ENCODE results near the gene MAP2K6. TPM values are rescaled to one million over a fixed set of nuclear protein-coding genes. Genes with fewer than 3 reads are reported as not detected.

MAP2K6 gene
- total and polyA plus RNA-seq, 4 donors, result 2.2 to 14.4 (median 7.6) TPM

DNA sequence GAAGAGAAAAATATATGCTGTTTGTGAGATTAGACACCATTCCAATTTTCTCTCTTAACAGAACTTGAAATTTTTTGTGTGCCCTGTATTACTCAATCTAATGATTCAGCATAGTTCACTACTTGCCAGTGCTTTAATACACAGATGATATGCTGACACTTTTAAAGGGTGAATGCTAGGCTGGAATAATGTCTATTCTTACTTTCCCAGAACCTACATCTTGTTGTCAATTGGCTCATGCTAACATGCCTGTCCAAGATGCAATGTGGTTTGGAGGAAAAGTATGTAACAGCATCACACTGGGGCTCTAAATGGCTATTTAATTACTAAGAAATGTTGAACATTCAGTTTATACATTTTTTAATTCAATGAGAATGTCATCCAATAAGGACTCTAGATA, 7.6 kb upstream of the MAP2K6 start:
- Histone ChIP-seq H3K4me3 (no peak overlapping the region), H3K27me3 (ENCODE audit: control insufficient read depth in 3 of 3, insufficient read depth in 3 of 3, low read length in 2 of 3) (no peaks in the 10 kb centered on the region), H3K36me3 (ENCODE audit: control insufficient read depth in 4 of 4, insufficient read depth in 4 of 4, low read length in 4 of 4) (no peaks in the 10 kb centered on the region), H3K4me1 (ENCODE audit: control insufficient read depth in 5 of 5, insufficient read depth in 5 of 5, low read length in 5 of 5) (no peaks in the 10 kb centered on the region), H3K27ac (ENCODE audit: low read depth in 1 of 2, low read length in 1 of 2) (no peak overlapping the region), H3K9ac (ENCODE audit: insufficient read depth in 1 of 2, low read length in 2 of 2) (no peak overlapping the region), H3K9me3 (ENCODE audit: control insufficient read depth in 4 of 4, insufficient read depth in 3 of 4, low read length in 3 of 4) (no peaks in the 10 kb centered on the region)
- no peak for ATAC-seq (ENCODE audit: insufficient read depth, low FRiP score)
- no peak for DNase-seq
- TF ChIP-seq, protein P1, sequence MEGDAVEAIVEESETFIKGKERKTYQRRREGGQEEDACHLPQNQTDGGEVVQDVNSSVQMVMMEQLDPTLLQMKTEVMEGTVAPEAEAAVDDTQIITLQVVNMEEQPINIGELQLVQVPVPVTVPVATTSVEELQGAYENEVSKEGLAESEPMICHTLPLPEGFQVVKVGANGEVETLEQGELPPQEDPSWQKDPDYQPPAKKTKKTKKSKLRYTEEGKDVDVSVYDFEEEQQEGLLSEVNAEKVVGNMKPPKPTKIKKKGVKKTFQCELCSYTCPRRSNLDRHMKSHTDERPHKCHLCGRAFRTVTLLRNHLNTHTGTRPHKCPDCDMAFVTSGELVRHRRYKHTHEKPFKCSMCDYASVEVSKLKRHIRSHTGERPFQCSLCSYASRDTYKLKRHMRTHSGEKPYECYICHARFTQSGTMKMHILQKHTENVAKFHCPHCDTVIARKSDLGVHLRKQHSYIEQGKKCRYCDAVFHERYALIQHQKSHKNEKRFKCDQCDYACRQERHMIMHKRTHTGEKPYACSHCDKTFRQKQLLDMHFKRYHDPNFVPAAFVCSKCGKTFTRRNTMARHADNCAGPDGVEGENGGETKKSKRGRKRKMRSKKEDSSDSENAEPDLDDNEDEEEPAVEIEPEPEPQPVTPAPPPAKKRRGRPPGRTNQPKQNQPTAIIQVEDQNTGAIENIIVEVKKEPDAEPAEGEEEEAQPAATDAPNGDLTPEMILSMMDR (IDR thresholded peaks at IDR 0.05; ENCODE audit: control extremely low read depth, extremely low read depth), result no peak

DNA sequence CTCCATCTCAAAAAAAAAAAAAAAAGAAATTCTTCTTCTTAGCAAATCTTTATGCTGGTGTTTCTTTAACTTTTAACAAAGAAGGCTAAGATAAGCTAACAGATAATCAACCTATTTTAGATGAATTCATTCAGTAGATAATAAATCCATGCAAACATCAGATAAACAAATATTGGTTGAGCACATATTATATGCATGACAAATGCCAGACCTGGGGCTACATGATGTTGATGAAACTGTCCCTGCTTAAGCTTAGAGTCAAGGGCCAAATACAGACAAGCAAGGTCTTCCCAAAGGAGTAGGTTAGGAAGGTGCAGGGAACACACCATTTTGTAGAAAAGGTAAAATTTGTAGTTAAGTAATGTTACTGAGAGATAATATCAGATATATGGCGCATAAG, 6.7 kb upstream of the MAP2K6 start:
- Histone ChIP-seq H3K36me3 (ENCODE audit: control insufficient read depth in 4 of 4, insufficient read depth in 4 of 4, low read length in 4 of 4) (no peaks in the 10 kb centered on the region), H3K4me1 (ENCODE audit: control insufficient read depth in 5 of 5, insufficient read depth in 5 of 5, low read length in 5 of 5) (no peaks in the 10 kb centered on the region), H3K9ac (ENCODE audit: insufficient read depth in 1 of 2, low read length in 2 of 2) (no peak overlapping the region), H3K27me3 (ENCODE audit: control insufficient read depth in 3 of 3, insufficient read depth in 3 of 3, low read length in 2 of 3) (no peaks in the 10 kb centered on the region), H3K9me3 (ENCODE audit: control insufficient read depth in 4 of 4, insufficient read depth in 3 of 4, low read length in 3 of 4) (no peaks in the 10 kb centered on the region), H3K4me3 (no peak overlapping the region), H3K27ac (ENCODE audit: low read depth in 1 of 2, low read length in 1 of 2) (no peak overlapping the region)
- WGBS, 2 donors, result 93 to 100% methylated on average over 1 of the region's 1 CpG
- ATAC-seq (ENCODE audit: insufficient read depth, low FRiP score) (no peak), DNase-seq (no peak)
- TF ChIP-seq, protein P1 (IDR thresholded peaks at IDR 0.05; ENCODE audit: control extremely low read depth, extremely low read depth), result no peak

DNA sequence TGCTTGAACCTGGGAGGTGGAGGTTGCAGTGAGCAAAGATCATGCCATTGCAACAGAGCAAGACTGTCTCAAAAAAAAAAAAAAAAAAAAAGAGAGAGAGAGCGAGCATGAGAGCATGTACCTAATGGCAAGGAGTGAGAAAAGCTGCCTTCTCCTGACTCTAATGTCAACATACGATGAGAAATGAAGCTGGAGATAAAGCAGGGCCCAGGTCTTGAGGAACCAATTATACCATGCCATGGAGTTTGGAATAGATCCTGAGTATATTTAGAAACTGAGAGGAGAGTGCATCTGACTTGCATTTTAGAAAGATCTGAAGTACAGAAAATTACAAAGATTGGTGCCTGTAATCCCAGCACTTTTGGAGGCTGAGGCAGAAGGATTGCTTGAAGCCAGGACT, 3.8 kb upstream of the MAP2K6 start:
- whole genome bisulfite sequencing, 2 donors, result 100% methylated on average over 2 of the region's 2 CpGs
- no peak overlapping the region for H3K9ac ChIP-seq (ENCODE audit: insufficient read depth in 1 of 2, low read length in 2 of 2)
- peaks cover 0 to 4% (median 0%) of the 10 kb centered on the region in 5 donors for H3K4me1 ChIP-seq (ENCODE audit: control insufficient read depth in 5 of 5, insufficient read depth in 5 of 5, low read length in 5 of 5)
- no peak for DNase-seq
- H3K27me3 ChIP-seq (ENCODE audit: control insufficient read depth in 3 of 3, insufficient read depth in 3 of 3, low read length in 2 of 3), result no peaks in the 10 kb centered on the region
- no peak overlapping the region for H3K4me3 ChIP-seq
- TF ChIP-seq, protein P1 (IDR thresholded peaks at IDR 0.05; ENCODE audit: control extremely low read depth, extremely low read depth), result no peak
- no peaks in the 10 kb centered on the region for H3K9me3 ChIP-seq (ENCODE audit: control insufficient read depth in 4 of 4, insufficient read depth in 3 of 4, low read length in 3 of 4)
- no peak for ATAC-seq (ENCODE audit: insufficient read depth, low FRiP score)
- no peaks in the 10 kb centered on the region for H3K36me3 ChIP-seq (ENCODE audit: control insufficient read depth in 4 of 4, insufficient read depth in 4 of 4, low read length in 4 of 4)
- H3K27ac ChIP-seq (ENCODE audit: low read depth in 1 of 2, low read length in 1 of 2), result no peak overlapping the region

DNA sequence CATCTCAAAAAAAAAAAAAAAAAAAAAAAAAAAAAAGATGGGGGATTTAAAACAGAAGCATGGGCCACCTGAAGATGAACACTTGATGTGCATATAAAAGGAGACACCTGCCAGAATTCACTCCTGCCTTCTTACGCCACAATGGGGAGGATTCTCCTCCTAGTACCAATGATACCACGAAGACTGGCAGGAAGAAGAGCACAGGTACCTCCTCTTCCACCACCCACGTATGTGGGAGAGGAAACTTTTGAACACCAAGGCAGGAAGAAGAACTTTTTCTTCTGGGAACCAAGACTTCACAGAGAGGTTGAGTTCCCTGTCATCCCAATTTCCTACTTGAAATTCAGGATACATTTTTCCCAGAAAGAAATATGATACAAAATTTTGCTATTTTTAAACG, 2.7 kb upstream of the MAP2K6 start:
- WGBS, 2 donors, result 75 to 83% methylated on average over 4 of the region's 4 CpGs
- DNase-seq (no peak), ATAC-seq (ENCODE audit: insufficient read depth, low FRiP score) (no peak)
- Histone ChIP-seq H3K9ac (ENCODE audit: insufficient read depth in 1 of 2, low read length in 2 of 2) (no peak overlapping the region), H3K27ac (ENCODE audit: low read depth in 1 of 2, low read length in 1 of 2) (no peak overlapping the region), H3K27me3 (ENCODE audit: control insufficient read depth in 3 of 3, insufficient read depth in 3 of 3, low read length in 2 of 3) (no peaks in the 10 kb centered on the region), H3K36me3 (ENCODE audit: control insufficient read depth in 4 of 4, insufficient read depth in 4 of 4, low read length in 4 of 4) (no peaks in the 10 kb centered on the region), H3K4me3 (no peak overlapping the region), H3K4me1 (ENCODE audit: control insufficient read depth in 5 of 5, insufficient read depth in 5 of 5, low read length in 5 of 5) (peaks cover 0 to 15% (median 7%) of the 10 kb centered on the region in 5 donors), H3K9me3 (ENCODE audit: control insufficient read depth in 4 of 4, insufficient read depth in 3 of 4, low read length in 3 of 4) (no peaks in the 10 kb centered on the region)
- TF ChIP-seq, protein P1 (IDR thresholded peaks at IDR 0.05; ENCODE audit: control extremely low read depth, extremely low read depth), result no peak

All from lung (tissue), 12 donors.